NCI-H128 (cell line): Measurements from ENCODE around the gene PCGF5.
"Not testable (repeated sequence)": the region's sequence is repeated elsewhere in the genome, so short reads cannot be mapped to it uniquely, and the experiment has no call there.

Experiments
- DNase-seq: peaks from one replicate; lab custom pipeline; 2025; ENCODE audit not compliant: unreplicated experiment; lab: John Stamatoyannopoulos, UW

The PCGF5 gene

DNA sequence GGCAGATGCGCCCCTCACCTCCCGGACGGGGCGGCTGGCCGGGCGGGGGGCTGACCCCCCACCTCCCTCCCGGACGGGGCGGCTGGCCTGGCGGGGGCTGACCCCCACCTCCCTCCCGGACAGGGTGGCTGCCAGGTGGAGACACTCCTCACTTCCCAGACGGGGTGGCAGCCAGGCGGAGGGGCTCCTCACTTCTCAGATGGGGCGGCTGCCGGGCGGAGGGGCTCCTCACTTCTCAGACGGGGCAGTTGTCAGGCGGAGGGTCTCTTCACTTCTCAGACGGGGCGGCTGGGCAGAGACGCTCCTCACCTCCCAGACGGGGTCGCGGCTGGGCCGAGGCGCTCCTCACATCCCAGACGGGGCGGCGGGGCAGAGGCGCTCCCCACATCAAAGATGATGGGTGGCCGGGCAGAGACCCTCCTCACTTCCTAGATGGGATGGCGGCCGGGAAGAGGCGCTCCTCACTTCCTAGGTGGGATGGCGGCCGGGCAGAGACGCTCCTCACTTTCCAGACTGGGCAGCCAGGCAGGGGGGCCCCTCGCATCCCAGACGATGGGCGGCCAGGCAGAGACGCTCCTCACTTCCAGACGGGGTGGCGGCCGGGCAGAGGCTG lies 102.9 kb downstream of the PCGF5 start:
- not testable (repeated sequence) for DNase-seq

DNA sequence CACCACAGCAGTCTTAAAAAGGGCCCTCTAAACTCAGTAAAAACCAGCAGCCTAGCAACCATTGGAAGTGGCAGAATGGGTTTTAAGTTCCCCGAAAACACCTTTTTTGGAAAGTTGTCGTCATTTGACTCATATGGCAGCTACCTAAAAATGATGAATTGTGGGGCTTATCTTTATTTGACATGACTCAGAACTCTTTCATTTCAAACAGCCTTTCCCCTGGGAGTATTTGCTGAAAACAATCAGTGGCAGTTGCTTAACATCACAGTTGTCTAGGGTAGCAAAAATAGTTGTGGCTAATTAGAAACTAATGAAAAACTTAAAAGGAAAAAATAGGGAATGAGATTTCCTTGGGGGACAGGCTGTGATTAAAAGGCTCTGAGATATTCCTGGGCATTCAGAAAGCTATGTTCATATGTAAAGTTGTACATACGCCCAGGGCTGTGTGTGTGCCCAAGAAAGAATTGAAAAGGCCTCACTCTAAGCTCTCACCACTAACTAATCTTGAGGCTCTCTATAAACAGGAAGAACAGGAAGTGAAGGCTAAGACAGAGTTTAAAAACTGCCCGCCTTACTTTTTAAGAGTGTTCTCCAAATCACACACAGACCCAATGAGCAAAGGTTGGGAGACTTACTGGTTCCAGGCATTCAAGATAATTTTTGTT lies 108.0 kb downstream of the PCGF5 start:
- DNase-seq: no peak
